ENCODE data around the gene ABHD17C. TPM values are rescaled to one million over a fixed set of nuclear protein-coding genes. Genes with fewer than 3 reads are reported as not detected.
A peak's percentile ranks its signal among the peaks of the same experiment; 100 is the strongest.

ABHD17C gene
- total and polyA plus RNA-seq, 2 experiments from 2014 or later: 11.3 to 23.8 TPM

DNA sequence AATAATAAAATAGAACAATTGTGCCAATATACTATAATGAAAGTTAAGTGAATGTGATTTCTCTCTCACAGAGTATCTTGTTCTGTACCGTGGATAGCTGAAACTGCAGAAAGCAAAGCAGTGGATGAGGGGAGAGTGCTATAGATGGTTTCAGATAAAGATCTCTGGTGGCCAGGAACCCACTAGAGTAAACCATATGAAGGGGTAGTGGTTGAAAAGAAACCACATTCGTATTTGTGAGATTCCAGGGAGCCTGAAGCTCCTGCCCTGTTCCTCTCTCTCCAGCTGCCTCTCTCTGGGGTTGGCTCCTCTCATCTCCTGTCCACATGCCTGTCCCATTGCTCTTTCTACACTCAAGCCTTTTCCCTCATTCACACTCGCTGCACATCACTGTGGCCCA, 8.9 kb downstream of the ABHD17C start (continued):
- TF ChIP-seq, protein P1, sequence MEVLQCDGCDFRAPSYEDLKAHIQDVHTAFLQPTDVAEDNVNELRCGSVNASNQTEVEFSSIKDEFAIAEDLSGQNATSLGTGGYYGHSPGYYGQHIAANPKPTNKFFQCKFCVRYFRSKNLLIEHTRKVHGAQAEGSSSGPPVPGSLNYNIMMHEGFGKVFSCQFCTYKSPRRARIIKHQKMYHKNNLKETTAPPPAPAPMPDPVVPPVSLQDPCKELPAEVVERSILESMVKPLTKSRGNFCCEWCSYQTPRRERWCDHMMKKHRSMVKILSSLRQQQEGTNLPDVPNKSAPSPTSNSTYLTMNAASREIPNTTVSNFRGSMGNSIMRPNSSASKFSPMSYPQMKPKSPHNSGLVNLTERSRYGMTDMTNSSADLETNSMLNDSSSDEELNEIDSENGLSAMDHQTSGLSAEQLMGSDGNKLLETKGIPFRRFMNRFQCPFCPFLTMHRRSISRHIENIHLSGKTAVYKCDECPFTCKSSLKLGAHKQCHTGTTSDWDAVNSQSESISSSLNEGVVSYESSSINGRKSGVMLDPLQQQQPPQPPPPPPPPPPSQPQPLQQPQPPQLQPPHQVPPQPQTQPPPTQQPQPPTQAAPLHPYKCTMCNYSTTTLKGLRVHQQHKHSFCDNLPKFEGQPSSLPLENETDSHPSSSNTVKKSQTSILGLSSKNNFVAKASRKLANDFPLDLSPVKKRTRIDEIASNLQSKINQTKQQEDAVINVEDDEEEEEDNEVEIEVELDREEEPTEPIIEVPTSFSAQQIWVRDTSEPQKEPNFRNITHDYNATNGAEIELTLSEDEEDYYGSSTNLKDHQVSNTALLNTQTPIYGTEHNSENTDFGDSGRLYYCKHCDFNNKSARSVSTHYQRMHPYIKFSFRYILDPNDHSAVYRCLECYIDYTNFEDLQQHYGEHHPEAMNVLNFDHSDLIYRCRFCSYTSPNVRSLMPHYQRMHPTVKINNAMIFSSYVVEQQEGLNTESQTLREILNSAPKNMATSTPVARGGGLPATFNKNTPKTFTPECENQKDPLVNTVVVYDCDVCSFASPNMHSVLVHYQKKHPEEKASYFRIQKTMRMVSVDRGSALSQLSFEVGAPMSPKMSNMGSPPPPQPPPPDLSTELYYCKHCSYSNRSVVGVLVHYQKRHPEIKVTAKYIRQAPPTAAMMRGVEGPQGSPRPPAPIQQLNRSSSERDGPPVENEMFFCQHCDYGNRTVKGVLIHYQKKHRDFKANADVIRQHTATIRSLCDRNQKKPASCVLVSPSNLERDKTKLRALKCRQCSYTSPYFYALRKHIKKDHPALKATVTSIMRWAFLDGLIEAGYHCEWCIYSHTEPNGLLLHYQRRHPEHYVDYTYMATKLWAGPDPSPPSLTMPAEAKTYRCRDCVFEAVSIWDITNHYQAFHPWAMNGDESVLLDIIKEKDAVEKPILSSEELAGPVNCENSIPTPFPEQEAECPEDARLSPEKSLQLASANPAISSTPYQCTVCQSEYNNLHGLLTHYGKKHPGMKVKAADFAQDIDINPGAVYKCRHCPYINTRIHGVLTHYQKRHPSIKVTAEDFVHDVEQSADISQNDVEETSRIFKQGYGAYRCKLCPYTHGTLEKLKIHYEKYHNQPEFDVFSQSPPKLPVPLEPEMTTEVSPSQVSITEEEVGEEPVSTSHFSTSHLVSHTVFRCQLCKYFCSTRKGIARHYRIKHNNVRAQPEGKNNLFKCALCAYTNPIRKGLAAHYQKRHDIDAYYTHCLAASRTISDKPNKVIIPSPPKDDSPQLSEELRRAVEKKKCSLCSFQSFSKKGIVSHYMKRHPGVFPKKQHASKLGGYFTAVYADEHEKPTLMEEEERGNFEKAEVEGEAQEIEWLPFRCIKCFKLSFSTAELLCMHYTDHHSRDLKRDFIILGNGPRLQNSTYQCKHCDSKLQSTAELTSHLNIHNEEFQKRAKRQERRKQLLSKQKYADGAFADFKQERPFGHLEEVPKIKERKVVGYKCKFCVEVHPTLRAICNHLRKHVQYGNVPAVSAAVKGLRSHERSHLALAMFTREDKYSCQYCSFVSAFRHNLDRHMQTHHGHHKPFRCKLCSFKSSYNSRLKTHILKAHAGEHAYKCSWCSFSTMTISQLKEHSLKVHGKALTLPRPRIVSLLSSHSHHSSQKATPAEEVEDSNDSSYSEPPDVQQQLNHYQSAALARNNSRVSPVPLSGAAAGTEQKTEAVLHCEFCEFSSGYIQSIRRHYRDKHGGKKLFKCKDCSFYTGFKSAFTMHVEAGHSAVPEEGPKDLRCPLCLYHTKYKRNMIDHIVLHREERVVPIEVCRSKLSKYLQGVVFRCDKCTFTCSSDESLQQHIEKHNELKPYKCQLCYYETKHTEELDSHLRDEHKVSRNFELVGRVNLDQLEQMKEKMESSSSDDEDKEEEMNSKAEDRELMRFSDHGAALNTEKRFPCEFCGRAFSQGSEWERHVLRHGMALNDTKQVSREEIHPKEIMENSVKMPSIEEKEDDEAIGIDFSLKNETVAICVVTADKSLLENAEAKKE (CRISPR knock-in tag; IDR thresholded peaks at IDR 0.05): no peak
- TF ChIP-seq STAT1 (IDR thresholded peaks at IDR 0.05; ENCODE audit: unreplicated experiment) (no peak), NANOG (IDR thresholded peaks at IDR 0.05; ENCODE audit: borderline replicate concordance) (no peak)

DNA sequence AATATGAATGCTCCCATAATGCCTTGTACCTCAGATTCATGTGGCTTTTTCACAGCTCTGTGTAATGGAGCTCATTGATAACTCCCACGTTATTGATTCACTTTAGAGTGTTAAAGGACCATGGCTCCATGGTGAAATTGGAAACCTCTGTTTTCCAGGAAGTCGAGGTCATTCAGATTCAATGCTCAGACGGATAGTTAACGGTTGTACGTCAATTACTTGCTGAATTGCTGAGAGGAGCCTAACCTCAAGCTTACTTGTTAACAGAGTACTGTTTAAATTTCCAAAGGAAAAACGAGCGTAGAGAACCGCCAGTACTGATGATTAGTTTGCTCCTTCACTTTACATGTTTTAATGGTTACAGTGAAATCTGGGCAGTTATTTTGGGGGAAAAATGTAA, 11.1 kb downstream of the ABHD17C start:
- TF ChIP-seq NANOG (IDR thresholded peaks at IDR 0.05; ENCODE audit: borderline replicate concordance): peak; percentile 47; the same call in 1 of the 2 replicates
- TF ChIP-seq JUNB (IDR thresholded peaks at IDR 0.05; ENCODE audit: unreplicated experiment): no peak
- H3K27ac Mint-ChIP-seq: no peak overlapping the region
- ATAC-seq (peak; percentile 40), DNase-seq (ENCODE audit: low spot score) (peak; percentile 37)
- H4K20me1 ChIP-seq (replicated peaks; ENCODE audit: insufficient read depth): 0 out of 2 replicates have a peak, but pooled peaks cover 3% of the 10 kb centered on the region
- no peaks in the 10 kb centered on the region for H3K9me3 Mint-ChIP-seq
- no peaks in the 10 kb centered on the region for H3K27me3 ChIP-seq (ENCODE audit: insufficient read depth)
- H3K4me3 ChIP-seq: peak overlapping the region; percentile 22; the same call in 1 of the 2 replicates
- peak overlapping the region; percentile 64 for H3K4me2 ChIP-seq
- peaks cover 3% of the 10 kb centered on the region; the same call in 1 of the 3 replicates for H3K36me3 Mint-ChIP-seq (ENCODE audit: low read depth)
- peaks cover 6% of the 10 kb centered on the region for H3K27me3 Mint-ChIP-seq (ENCODE audit: insufficient read depth, low read depth, poor library complexity)
- no peak overlapping the region for H2AFZ ChIP-seq
- peaks cover 57% of the 10 kb centered on the region for H3K4me1 Mint-ChIP-seq
- peak overlapping the region; percentile 16; the same call in 1 of the 2 replicates for H3K27ac ChIP-seq (ENCODE audit: low read depth)
- H3K36me3 ChIP-seq (ENCODE audit: insufficient read depth): no peaks in the 10 kb centered on the region
- peak overlapping the region; percentile 25 for H3K4me3 Mint-ChIP-seq
- H3K4me1 ChIP-seq (ENCODE audit: insufficient read depth): peaks cover 38% of the 10 kb centered on the region
- H3F3A ChIP-seq (replicated peaks; ENCODE audit: low read depth): no peaks in the 10 kb centered on the region
- H3K79me2 ChIP-seq (replicated peaks; ENCODE audit: insufficient read depth): peaks cover 43% of the 10 kb centered on the region
- no peaks in the 10 kb centered on the region for H3K9me2 ChIP-seq (ENCODE audit: insufficient read depth)

- no peaks in the 10 kb centered on the region for H3K36me3 ChIP-seq (ENCODE audit: insufficient read depth)
- no peak overlapping the region for H3K4me3 Mint-ChIP-seq
- H3K36me3 Mint-ChIP-seq (ENCODE audit: low read depth): peaks cover 3% of the 10 kb centered on the region; the same call in 1 of the 3 replicates
- 0 out of 2 replicates have a peak, but pooled peaks cover 3% of the 10 kb centered on the region for H4K20me1 ChIP-seq (replicated peaks; ENCODE audit: insufficient read depth)
- H3K27me3 ChIP-seq (ENCODE audit: insufficient read depth): no peaks in the 10 kb centered on the region
- H2AFZ ChIP-seq: no peak overlapping the region
- H3K4me3 ChIP-seq: no peak overlapping the region
- no peaks in the 10 kb centered on the region for H3F3A ChIP-seq (replicated peaks; ENCODE audit: low read depth)
- H3K4me1 ChIP-seq (ENCODE audit: insufficient read depth): peaks cover 24% of the 10 kb centered on the region
- DNase-seq (ENCODE audit: low spot score) (no peak), ATAC-seq (peak; percentile 61)
- peaks cover 6% of the 10 kb centered on the region for H3K27me3 Mint-ChIP-seq (ENCODE audit: insufficient read depth, low read depth, poor library complexity)
- no peaks in the 10 kb centered on the region for H3K9me2 ChIP-seq (ENCODE audit: insufficient read depth)
- H3K4me1 Mint-ChIP-seq: peaks cover 53% of the 10 kb centered on the region
- H3K27ac Mint-ChIP-seq: no peak overlapping the region
- peaks cover 33% of the 10 kb centered on the region for H3K79me2 ChIP-seq (replicated peaks; ENCODE audit: insufficient read depth)
- no peak overlapping the region for H3K4me2 ChIP-seq
- H3K9me3 Mint-ChIP-seq: no peaks in the 10 kb centered on the region
- H3K27ac ChIP-seq (ENCODE audit: low read depth): no peak overlapping the region
- TF ChIP-seq CTCF (conservative IDR thresholded peaks at IDR 0.05; ENCODE audit: low read depth in 2 of 2): no peak
- no peak for TF ChIP-seq ETS1 (IDR thresholded peaks at IDR 0.05)
- no peak for TF ChIP-seq REST (IDR thresholded peaks at IDR 0.05; ENCODE audit: unreplicated experiment)
These were observed 14.4 kb downstream of the ABHD17C start for GRCh38 chr15:80709542-80709941.
